Activated T-cell treated with anti-CD3 and anti-CD28 coated beads, Interleukin-2, amount 50 U/mL, for 24 hours (primary cell): ENCODE data around the gene LGALS13.

Experiments used
- DNase-seq: peaks from one replicate; pipeline ENCODE4 v3.0.0-alpha.2; 2020
- H3K27ac Mint-ChIP-seq: 2 replicates; pipeline ENCODE4 v1.8.0; 2020; ENCODE audit warnings: mild to moderate bottlenecking, mixed read lengths
- H3K27me3 Mint-ChIP-seq: 2 replicates; pipeline ENCODE4 v1.8.0; 2020; ENCODE audit warnings: mixed read lengths
- H3K36me3 Mint-ChIP-seq: 2 replicates; pipeline ENCODE4 v1.8.0; 2020; ENCODE audit warnings: low read depth, mixed read lengths
- H3K4me1 Mint-ChIP-seq: 2 replicates; pipeline ENCODE4 v1.8.0; 2020; ENCODE audit warnings: low read depth, mixed read lengths
- H3K4me3 Mint-ChIP-seq: 2 replicates; pipeline ENCODE4 v1.8.0; 2020; ENCODE audit warnings: mild to moderate bottlenecking, moderate library complexity, mixed read lengths
- H3K9me3 Mint-ChIP-seq: 2 replicates; pipeline ENCODE4 v1.8.0; 2020; ENCODE audit warnings: mixed read lengths

Gene LGALS13

DNA sequence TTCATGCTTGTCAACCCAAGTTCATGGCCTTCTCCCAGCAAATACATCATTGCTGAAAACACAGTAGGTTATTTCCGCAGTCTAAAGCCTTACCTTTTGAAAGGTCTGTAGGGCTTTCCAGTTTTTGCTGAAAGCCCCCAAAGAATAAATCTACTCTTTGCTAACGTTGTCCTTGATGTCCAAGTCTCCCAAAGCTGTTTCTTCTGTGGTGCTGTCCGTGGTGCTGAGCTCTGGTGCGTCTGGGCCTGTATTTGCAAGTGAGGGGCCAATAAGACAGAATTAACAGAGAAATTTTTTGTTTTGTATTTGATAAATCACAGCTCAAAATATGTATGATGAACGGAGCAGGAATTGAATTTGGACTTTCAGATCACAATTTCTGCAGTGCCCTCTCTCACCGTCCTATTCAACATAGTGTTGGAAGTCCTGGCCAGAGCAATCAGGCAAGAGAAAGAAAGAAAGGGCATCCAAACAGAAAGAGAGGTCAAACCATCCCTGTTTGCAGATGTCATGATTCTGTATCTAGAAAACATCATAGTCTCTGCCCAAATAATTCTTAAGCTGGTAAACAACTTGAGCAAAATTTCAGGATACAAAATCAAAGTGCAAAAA, 43.6 kb downstream of the LGALS13 start:
- H3K27ac Mint-ChIP-seq, result no peak overlapping the region
- H3K4me1 Mint-ChIP-seq, result no peaks in the 10 kb centered on the region
- H3K4me3 Mint-ChIP-seq, result no peak overlapping the region
- DNase-seq, result no peak
- H3K9me3 Mint-ChIP-seq, result no peaks in the 10 kb centered on the region
- no peaks in the 10 kb centered on the region for H3K36me3 Mint-ChIP-seq
- peaks cover 86% of the 10 kb centered on the region for H3K27me3 Mint-ChIP-seq

DNA sequence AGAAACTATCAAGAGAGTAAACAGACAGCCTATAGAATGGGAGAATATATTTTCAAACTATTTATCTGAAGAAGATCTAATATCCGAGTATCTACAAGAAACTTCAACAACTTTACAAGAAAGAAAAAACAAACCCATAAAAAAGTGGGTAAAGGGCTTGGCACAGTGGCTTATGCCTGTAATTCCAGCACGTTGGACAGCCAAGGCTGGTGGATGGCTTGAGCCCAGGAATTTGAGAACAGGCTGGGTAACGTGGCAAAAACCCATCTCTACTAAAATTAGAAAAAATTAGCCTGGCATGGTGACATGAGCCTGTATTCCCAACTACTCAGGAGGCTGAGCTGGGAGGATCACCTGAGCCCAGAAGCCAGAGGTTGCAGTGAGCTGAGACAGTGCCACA, 45.6 kb downstream of the LGALS13 start:
- H3K27me3 Mint-ChIP-seq, result peaks cover 86% of the 10 kb centered on the region
- no peak overlapping the region for H3K4me3 Mint-ChIP-seq
- no peak overlapping the region for H3K27ac Mint-ChIP-seq
- no peaks in the 10 kb centered on the region for H3K36me3 Mint-ChIP-seq
- no peak for DNase-seq
- H3K4me1 Mint-ChIP-seq, result no peaks in the 10 kb centered on the region
- no peaks in the 10 kb centered on the region for H3K9me3 Mint-ChIP-seq

DNA sequence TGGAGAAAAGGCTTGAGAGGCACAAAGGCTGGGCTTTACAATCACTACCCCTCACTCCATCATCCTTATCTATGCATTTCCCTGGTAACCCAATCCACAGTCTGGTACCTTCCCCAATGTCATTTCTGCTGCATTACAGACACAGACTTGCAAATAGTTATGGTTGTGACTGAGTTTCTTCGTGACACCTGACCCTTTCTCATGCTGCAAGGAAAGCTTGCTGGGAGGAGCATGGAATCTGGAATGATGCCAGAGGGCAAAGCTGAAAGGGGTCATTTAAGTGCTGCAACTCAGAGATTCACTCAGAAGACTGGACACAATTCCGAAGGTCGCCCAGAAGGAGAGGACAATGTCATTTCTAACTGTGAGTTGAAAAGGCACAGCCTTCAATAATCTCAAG, 53.3 kb downstream of the LGALS13 start, which contains the start of gene LGALS16:
LGALS16 (plus strand) TSS at position 301 of the 400 bp plus-strand sequence; CDS start at position 350, 49 bp downstream.
- Mint-ChIP-seq H3K4me1 (no peaks in the 10 kb centered on the region), H3K27me3 (peaks cover 45% of the 10 kb centered on the region), H3K9me3 (no peaks in the 10 kb centered on the region), H3K4me3 (no peak within 1 kb of the TSS), H3K36me3 (no peaks in the 10 kb centered on the region), H3K27ac (no peak within 1 kb of the TSS)
- DNase-seq, result no peak
